OCI-LY3 (cell line): Measurements from ENCODE around the gene LPP.

Source experiments
- EZH2phosphoT487 ChIP-seq: fragments of 200-600 bp; shearing (Covaris generic); IDR thresholded peaks from 2 replicates; pipeline ENCODE4 v1.6.1; 2018; ENCODE audit warnings: antibody characterized with exemption, mixed run types, low read depth
- TF ChIP-seq, protein P1 (sequence below): fragments of 200-600, 300-600 bp; sonication (generic); IDR thresholded peaks from 2 replicates; pipeline ENCODE4 v1.5.1; 2014; ENCODE audit warnings: antibody characterized with exemption, low read length, low read depth

DNA sequence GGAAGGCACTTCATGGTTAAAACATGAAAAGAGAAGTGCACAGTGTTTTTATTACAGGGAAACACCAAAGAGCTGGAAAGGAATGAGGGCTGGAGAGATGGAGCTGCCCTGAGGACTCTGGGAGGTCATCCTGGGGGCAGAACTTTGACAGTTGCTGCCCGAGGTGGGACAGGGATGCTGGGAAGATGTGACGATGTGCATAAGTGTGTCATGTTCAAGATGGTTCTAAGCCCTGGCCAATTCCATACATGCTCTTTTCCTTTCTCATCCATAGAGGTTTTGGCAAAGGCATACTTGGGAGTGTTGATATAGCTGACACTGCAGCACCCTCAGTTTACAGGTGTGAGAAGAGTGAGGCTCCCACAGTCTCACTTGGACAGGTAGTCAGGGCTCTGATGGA lies 23.8 kb downstream of the LPP start:
- TF ChIP-seq, protein P1, sequence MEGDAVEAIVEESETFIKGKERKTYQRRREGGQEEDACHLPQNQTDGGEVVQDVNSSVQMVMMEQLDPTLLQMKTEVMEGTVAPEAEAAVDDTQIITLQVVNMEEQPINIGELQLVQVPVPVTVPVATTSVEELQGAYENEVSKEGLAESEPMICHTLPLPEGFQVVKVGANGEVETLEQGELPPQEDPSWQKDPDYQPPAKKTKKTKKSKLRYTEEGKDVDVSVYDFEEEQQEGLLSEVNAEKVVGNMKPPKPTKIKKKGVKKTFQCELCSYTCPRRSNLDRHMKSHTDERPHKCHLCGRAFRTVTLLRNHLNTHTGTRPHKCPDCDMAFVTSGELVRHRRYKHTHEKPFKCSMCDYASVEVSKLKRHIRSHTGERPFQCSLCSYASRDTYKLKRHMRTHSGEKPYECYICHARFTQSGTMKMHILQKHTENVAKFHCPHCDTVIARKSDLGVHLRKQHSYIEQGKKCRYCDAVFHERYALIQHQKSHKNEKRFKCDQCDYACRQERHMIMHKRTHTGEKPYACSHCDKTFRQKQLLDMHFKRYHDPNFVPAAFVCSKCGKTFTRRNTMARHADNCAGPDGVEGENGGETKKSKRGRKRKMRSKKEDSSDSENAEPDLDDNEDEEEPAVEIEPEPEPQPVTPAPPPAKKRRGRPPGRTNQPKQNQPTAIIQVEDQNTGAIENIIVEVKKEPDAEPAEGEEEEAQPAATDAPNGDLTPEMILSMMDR, result no peak
- TF ChIP-seq EZH2phosphoT487, result no peak
